ENCODE results near the gene LBX2. TPM values are rescaled to one million over a fixed set of nuclear protein-coding genes. Genes with fewer than 3 reads are reported as not detected.

LBX2 gene
- polyA plus RNA-seq, 1 experiment: 0.61 TPM

DNA sequence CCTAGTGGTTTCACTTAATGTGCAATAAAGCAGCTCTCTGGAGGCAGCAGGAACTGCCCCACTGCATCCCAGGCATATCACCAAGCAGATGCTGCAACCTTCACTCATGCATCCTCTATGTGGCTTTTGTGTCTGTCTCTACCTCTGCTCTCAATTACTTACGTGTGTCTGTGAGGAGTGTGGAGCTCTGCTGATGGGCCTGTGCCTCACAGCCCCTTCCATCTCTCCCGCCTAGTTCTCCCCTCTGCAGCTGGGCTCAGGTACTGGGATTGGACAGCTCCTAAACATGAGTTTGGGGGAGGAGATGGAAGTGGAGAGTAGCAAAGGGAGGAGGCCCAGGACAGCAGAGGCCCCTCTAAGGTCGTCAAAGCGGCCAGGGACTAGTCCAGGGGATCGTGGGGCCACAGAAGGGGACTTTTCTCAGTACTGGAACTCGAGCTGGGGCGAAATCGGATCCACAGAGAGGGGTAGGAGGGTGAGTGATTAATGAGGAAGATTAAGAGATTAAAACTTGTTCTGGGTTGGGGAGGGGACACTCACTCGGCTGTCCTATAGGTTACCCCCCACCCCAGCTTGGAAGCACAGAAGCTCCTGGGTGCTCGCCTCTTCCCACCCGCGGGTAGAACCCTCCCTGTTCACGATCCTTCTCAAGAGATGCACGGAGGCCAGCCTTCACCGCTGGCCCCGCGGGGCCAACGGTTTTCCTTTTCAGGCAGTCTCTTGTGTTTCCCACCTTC lies 2.1 kb upstream of the LBX2 start:
- peaks cover 11% of the 10 kb centered on the region for H3K27me3 ChIP-seq (ENCODE audit: control insufficient read depth, insufficient read depth, low read length)
- no peak for DNase-seq (ENCODE audit: low read depth)
- CTCF ChIA-PET: interaction anchor here (1.1 to 2.9 kb wide), 2 partner anchors 18 to 19 kb away, joined by 3 to 13 read pairs; partner anchors contain the start of genes CCDC142 and TTC31
- TF ChIP-seq, protein P1, sequence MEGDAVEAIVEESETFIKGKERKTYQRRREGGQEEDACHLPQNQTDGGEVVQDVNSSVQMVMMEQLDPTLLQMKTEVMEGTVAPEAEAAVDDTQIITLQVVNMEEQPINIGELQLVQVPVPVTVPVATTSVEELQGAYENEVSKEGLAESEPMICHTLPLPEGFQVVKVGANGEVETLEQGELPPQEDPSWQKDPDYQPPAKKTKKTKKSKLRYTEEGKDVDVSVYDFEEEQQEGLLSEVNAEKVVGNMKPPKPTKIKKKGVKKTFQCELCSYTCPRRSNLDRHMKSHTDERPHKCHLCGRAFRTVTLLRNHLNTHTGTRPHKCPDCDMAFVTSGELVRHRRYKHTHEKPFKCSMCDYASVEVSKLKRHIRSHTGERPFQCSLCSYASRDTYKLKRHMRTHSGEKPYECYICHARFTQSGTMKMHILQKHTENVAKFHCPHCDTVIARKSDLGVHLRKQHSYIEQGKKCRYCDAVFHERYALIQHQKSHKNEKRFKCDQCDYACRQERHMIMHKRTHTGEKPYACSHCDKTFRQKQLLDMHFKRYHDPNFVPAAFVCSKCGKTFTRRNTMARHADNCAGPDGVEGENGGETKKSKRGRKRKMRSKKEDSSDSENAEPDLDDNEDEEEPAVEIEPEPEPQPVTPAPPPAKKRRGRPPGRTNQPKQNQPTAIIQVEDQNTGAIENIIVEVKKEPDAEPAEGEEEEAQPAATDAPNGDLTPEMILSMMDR (IDR thresholded peaks at IDR 0.05; ENCODE audit: insufficient read depth, low read depth, low read length): no peak
- H3K36me3 ChIP-seq (ENCODE audit: control insufficient read depth, insufficient read depth, low read length): peaks cover 11% of the 10 kb centered on the region
- no peak overlapping the region for H3K4me3 ChIP-seq (ENCODE audit: low read depth, low read length)
- POLR2A ChIA-PET: interaction anchor here (0.6 kb wide), 1 partner anchor 33 kb away, joined by 12 read pairs; no protein-coding TSS in a partner anchor

DNA sequence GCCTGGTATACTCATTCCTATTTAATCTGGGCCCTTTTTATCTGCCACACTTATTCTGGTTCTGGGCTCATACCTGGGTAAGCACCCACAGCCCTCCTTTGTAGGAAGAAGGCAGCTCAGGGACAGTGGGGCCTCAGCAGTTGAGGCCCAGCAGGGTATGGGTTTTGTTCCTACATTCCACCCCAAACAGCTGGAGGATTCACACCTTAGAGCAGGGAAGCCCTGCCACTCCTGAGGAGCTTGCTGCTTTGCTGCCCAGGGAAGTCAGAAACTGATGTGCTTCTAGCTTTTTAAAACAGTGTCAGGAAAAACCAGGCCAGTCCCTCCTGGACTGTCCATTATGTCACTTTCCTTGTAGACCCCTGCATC lies 1.2 kb upstream of the LBX2 start:
- CTCF ChIA-PET: interaction anchor here (0.7 to 2.9 kb wide), 3 partner anchors 11 to 87 kb away, joined by 3 to 13 read pairs (median 3); partner anchors contain the start of genes CCDC142 and TTC31
- POLR2A ChIA-PET: no interaction called here
- DNase-seq (ENCODE audit: low read depth): no peak
- TF ChIP-seq, protein P1 (IDR thresholded peaks at IDR 0.05; ENCODE audit: insufficient read depth, low read depth, low read length): no peak
- Histone ChIP-seq H3K4me3 (ENCODE audit: low read depth, low read length) (no peak overlapping the region), H3K36me3 (ENCODE audit: control insufficient read depth, insufficient read depth, low read length) (peaks cover 7% of the 10 kb centered on the region), H3K27me3 (ENCODE audit: control insufficient read depth, insufficient read depth, low read length) (peaks cover 11% of the 10 kb centered on the region)

DNA sequence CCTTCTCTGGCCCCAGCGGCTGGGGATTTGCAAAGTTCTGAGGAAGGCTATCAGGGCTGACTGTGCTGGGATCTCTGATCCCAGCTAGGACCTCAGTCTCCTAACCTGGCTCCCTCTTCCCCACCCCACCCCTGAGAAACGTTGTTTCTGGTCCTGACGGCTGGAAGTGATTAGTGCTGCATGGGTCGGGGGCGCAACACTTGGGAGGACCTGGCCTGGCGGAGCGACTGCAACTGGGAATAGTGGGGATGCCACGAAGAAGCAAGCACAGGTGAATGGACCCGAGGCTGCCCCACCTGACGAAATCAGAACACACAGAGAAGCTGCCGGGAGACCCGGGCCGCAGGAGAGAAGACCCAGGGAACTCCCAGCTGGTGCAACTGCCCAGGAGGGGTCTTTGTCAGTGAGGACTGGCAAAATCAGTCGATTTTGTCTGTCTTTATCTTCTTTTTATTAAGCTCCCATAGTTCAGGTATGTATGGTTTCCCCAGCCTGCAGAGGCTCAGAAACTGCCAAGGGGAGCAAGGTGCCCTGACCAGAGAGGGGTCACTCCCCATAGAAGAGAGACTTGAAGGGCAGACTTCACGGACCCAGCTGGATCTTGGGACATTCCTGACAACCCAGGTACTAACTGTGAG lies 656 bp upstream of the LBX2 start:
- TF ChIP-seq, protein P1 (IDR thresholded peaks at IDR 0.05; ENCODE audit: insufficient read depth, low read depth, low read length): no peak
- no peak for DNase-seq (ENCODE audit: low read depth)
- CTCF ChIA-PET: interaction anchor here (0.7 to 2.9 kb wide), 3 partner anchors 11 to 87 kb away, joined by 3 to 13 read pairs (median 3); partner anchors contain the start of genes CCDC142 and TTC31
- Histone ChIP-seq H3K4me3 (ENCODE audit: low read depth, low read length) (no peak overlapping the region), H3K27me3 (ENCODE audit: control insufficient read depth, insufficient read depth, low read length) (peaks cover 11% of the 10 kb centered on the region), H3K36me3 (ENCODE audit: control insufficient read depth, insufficient read depth, low read length) (peaks cover 2% of the 10 kb centered on the region)
- POLR2A ChIA-PET: no interaction called here

DNA sequence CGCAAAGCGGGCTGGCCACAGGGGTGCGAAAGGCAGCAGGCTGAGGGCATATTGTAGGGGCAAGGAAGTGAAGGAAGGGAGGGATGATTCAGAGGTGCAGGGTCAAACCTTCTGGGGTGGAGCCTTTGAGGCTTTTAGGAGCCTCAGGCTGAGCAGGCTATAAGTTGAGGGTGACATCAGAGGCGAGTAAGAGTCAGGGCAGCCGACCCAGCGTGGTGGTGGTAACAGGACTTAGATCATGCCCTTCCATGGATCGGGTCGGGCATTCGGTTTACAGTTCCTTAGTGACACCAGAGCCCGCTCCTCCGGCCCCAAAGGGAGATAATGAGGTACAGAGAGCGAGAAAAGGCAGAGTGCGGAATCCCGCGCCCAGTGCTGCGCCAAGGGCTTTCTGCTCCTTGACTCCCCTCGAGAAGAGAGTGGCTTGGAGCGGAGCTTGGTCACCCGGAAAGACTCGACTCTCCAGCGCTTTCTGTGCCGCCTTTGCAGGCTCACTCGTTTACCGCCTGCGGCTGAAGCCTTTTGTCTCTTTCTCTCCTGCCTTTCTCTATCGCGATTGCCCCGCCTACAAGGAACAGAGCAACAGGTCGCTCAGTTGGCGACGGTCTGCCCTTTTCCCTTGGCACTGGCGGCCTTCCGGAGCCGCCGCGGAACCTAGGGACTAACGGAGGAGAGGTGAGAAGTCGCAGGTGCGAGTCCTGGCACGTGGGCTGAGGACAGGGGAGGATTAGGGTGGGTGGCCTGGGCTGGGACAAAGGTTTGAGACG lies 720 bp downstream of the LBX2 start:
- DNase-seq (ENCODE audit: low read depth): no peak
- TF ChIP-seq, protein P1 (IDR thresholded peaks at IDR 0.05; ENCODE audit: insufficient read depth, low read depth, low read length): no peak
- Histone ChIP-seq H3K36me3 (ENCODE audit: control insufficient read depth, insufficient read depth, low read length) (peaks cover under 1% of the 10 kb centered on the region; the same call in 1 of the 2 replicates), H3K27me3 (ENCODE audit: control insufficient read depth, insufficient read depth, low read length) (peaks cover 11% of the 10 kb centered on the region), H3K4me3 (ENCODE audit: low read depth, low read length) (peak overlapping the region; percentile 35)
- ChIA-PET CTCF (interaction anchor here (1.1 to 2.9 kb wide), 2 partner anchors 16 to 59 kb away, joined by 4 to 13 read pairs; partner anchors contain the start of genes CCDC142 and TTC31), POLR2A (no interaction called here)

Measured in BJ (cell line).